NCI-H2171 (cell line): ENCODE data around the gene IGFBP7.

Experiments
- DNase-seq: peaks from one replicate; lab custom pipeline; 2025; lab: John Stamatoyannopoulos, UW

Gene IGFBP7

DNA sequence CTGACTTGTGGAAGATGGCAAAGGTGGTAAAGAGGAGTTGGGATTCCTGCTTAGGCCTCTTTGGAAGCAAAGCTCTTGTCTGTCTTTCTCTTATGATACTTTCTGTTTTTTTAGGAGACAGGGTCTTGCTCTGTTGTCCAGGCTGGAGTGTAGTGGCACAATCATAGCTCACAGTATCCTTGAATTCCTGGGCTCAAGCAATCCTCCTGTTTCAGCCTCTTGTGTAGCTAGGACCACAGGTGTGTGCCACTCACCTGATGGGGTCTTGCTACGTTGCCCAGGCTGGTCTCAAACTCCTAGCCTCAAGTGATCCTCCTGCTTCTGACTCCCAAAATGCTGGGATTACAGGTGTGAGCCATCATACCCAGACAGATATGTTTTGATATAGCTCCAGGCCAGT lies 19.3 kb upstream of the IGFBP7 start:
- DNase-seq: no peak

DNA sequence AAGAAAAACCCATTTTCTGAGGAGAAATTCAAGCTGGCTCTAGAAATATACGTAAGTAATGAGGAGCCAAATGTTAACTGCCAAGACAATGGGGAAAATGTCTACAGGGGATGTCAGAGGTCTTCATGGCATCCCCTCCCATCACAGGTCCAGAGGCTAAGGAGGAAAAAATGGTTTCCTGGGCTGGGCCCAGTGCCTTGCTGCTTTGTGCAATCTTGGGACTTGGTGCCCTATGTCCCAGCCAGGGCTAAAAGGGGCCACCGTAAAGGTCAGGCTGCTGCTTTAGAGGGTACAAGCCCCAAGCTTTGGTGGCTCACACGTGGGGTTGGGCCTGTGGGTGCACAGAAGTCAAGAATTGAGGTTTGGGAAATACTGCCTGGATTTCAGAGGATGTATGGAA lies 17.2 kb upstream of the IGFBP7 start:
- DNase-seq: no peak

DNA sequence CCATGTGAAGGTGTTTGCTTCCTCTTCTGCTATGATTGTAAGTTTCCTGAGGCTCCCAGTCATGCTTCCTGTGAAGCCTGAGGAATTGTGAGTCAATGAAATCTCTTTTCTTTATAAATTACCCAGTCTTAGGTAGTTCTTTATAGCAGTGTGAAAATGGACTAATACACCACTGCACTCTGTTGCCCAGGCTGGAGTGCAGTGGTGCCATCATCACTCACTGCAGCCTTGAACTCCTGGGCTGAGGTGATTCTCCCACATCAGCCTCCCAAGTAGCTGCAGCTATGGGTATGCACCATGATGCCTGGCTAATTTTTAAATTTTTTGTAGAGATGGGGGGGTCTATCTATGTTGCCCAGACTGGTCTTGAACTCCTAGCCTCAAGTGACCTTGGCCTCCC lies 15.8 kb upstream of the IGFBP7 start:
- DNase-seq: no peak

DNA sequence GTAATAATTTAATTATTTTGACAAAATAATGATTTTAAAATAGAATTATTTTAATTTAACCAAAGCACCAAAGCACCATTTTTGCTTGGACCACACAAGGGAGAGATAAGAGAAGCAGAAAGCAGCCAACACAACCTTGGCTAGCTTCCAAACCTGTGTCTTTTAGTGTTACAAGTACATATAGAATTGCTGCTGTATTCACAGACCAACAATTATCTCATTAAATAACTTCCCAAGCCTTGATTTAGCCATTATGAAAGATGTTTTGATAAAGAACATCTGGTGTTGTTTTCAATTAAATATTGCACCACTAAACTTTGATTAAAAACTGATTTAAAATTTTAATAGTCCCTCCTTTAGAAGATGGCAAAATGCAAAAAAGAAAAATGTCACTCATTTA lies 14.0 kb upstream of the IGFBP7 start:
- no peak for DNase-seq

DNA sequence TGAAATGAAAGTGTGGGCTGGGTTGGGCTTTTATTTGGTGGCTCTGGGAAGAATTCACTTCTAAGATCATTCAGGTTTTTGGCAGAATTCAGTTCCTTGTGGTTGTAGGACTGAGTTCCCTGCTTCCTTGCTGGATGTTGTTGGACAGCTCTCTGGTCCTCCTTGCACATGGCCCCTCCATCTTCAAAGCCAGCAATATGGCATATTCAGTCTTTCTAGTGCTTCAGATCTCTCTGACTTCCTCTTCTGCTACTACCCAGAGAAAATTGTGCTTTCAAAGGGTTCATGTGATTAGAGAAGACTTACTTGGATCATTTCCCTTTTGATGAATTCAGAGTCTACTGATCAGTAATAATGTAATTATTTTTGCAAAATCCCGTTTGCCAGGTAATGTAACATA lies 12.8 kb upstream of the IGFBP7 start:
- DNase-seq: no peak

DNA sequence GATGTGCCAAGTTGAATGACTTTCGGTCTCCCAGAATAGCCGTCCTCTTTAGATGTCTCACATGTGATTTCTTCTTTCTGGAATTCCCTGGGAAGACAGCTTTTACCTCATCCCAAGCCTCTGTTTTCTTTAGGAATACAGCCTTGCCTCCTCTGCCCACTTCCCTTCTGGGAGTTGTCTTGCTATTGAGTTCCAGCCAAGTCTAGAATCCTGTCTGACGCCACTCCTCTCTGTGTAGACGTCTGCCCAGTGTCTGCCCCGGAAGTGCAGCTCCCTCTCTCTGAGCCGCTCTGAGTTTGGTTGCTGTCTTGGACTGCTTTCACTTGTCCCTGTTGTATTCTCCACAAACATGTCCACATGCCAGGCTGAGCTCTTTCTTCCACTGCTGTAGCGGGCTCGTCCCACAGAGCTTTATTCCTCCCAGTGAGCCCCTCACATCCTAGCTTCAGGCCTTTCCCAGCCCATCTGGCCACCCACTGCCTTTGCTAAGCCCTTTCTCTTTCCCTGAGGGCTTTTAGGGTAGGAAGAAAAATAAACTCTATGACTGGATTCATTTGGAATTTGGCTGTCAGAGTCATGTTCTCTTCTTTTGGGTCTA lies 9.0 kb upstream of the IGFBP7 start:
- no peak for DNase-seq

DNA sequence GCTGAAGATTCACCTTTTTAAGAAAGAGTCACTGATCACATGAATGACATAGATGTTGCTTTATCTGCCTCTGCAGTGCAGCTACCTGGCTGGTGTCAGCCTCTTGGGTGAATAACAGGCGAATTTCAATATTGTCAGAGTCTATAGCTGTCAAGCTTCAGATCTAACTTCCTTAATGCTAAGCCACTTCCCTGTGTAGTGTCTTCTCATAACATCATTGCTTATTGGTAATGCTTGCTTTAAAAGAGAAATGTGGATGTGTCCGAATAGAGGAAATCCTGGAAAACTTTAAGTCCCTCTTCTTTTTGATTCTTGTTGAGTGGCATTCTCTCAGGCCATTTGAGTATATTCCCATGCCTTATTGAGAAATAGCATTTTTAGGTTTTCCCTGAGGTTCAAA lies 7.3 kb upstream of the IGFBP7 start:
- no peak for DNase-seq

DNA sequence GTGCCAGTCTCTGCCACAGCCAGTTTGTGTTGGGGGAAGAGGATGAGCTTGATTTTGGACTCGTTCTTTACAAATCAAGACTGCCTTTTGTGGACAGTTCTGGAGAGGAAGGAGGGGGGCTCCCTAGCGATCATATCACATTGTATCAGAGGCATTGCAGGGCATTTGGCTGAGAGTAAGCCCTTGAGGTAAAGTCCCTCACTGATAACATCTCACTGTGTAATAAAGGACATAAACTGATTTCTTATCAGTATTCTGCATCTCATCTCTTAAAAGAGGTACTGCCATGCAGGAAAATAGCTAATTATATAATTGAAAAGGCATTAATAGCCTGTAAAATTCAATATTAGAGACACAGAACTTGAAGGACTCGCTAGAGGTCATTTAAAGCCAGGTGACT lies 6.1 kb upstream of the IGFBP7 start:
- no peak for DNase-seq

DNA sequence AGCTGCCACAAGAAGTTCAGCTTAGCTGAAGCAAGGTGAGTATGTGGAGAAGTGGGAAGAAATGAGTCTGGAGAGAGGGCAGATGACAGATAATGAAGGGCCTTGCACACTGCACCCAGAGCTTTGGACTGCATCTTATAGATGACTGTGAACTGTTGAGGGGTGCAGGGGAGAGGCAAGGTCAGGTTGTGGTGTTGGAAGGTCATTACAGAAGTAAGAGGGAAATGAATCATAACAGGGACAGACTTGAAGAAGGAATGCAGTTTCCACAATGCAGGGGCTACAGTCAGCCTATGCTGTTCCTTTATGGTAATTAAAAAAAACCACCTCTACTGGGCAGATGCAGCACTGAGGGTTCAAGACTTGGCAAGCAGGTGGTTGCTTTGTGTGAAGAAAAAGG lies 4.8 kb upstream of the IGFBP7 start:
- DNase-seq: no peak

DNA sequence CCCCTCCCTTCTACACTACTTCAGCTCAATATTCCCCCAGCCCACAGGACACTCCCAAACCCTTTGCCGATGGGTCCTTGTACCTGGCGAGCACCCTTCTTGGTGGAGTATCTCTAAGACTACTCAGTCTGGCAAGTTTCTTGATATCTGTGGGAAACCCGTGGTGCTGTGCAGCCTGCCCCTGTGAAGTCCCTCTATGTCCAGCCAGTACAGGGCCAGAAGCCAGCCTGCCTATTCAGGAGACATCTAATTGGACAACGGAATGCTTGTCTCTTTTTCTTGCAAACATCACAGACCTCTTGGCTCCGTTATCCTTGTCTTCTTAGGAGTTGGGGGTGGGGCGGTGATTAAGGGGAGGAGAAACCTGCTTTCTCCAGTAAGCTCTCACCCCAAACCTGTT lies 3.7 kb upstream of the IGFBP7 start:
- DNase-seq: no peak

DNA sequence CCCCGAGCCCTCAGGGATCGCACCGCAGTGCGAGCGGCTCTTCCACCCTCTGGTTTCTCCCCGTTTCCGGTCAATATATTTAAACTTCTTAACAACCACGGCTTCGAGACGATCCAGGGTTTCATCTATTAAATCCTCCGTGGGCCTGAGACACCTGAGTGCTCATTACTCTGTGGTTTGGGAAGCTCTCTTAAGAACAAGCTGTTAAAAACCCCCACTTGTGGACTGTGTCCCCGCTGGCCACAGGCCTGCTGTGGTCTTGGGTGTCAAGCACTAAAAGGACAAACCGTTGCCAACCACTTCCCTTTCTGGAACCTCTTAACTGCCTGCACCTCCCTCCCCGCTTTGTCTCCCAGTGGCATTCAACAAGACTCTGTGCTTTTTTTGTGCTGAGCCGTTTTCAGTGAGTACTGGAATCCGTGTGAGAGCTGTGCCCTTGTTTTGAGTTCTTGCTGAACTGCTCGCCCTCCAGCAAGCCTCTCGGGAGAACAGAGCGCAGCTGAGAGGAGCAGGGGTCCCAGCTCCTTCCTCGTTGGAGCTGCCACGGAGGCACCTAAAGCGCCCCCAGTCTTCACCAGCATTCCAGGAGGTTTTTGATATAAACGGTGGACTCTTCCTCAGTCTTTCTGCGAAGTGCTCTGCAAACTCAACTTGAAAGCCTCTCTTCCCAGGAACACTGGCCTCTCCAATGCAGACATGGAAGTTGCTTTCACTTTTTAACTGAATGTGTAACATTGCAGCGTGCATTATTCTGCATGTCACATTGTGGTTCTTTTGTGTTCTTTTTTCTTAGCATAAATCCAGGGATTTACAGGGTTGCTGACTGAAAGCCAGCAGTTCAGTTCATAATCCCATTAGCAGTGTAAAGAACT lies 691 bp upstream of the IGFBP7 start:
- no peak for DNase-seq

DNA sequence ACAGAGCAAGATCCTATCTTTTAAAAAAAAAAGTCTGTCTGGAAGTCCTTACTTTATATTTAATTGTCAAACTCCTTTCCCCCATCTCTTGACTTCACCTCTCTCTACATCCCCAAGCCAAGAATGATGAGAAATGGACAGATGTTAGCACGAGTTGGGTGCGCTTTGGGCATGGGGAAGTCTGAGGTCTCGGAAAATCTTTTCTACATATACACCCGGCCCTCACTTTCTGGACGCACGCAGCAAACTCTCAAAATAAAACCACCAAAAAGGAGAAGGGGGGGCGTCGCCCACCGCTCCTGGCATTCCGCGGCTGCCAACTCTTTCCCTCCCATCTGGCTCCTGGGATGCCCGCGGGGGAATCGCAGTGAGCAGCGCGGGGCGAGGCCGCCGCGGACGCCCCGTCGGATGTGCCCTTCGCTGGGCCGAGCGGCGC lies 756 bp downstream of the IGFBP7 start:
- no peak for DNase-seq

DNA sequence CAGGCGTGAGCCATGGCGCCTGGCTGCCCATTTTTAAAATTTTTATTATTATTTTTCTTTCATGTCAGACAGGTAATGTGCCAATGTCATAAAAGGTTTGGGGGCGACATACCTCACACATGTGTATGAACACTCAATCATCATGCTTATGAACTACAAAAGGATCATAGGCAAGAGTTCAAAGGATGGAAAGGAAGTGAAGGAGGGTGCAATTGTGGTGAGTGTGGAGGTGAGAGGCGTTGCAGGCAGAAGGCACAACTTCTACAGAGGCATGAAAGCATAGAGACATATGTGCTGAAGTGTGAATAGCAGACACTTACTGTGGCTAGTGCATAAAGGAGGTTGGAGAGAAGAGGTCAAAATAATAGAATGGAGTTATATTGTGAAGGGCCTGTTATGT lies 4.0 kb downstream of the IGFBP7 start:
- no peak for DNase-seq

DNA sequence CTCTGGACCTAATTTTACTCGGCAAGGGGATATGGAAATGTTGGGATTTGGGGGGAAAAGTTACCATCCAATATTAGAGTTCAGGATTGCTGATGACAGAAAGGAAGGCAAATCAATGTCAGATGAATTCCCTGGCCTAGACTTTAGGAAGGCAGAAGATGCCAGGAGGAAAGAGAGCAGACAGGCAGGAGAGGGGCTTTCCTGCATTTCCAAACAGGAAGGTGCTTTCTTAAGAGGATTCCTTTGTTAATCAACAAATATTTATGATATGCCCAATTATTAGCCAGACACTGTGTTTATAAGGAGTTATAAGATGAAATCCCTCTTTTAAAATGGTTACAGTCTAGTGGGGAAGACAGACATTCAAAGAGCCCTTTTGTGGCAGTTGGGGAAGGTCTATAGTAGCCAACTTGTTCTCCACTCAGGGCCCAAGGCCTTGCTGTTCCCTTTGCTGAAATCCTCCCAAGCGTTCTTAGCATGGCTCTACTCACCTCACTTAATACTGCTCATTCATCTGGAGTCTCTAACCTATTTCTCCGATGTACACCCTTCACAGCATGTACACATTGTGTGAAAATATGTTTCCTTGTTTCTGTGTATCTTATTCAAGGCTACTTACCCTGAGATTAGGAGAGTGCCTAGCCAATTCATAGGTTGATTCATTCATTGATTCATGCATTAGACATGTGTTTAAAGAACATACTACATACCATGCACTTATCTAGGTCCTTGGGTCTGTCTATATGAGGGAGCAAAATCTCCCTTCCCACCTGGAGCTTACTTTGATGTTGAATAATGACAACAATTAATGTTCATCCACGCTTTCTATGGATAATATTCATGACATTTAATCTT lies 5.3 kb downstream of the IGFBP7 start:
- DNase-seq: no peak

DNA sequence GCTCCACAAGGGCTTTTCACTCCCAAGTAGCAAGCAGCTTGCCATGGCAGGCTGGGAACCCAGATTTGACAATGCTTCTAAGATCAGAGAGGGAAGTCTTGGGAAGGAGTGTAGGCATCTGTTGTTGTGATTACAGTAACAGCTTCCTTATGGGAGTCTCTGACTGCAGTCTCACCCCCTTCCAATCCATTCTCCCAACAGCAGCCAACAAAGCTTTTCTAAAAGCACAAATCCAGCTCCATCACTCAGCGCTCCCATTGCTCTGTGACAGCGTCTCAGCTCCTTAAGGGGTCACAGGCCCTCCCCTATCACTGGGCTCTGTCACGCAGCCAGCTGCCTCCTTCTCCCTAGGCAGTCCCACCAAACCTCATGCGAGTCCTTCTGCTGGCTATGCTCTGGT lies 7.1 kb downstream of the IGFBP7 start:
- DNase-seq: no peak

DNA sequence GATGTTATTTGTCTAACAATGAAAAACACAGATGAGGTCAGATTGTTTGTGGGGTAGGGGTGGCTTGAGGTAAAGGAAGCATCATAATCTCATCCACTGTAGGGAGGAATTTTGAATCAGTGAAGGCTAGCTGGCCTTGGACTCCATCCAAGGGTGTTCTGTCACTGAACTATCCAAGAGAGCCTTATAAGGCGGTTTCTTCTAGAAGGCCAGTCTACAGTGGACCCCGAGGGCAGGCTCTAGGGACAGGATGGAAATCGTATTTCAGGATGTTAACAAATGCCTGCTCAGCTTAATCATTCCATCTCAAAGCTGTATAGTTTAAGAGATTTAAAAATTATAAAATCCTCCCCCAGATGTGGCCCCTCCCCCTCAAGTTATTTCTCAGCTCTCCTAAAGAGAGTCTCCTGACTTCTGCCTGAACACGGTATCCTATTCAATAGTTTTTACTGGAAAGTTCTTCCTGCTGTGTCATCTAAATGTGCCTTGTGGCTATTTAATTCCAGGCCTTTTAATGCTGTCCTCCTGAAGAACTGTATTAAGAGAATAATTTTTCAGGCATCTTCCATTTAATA lies 8.0 kb downstream of the IGFBP7 start:
- DNase-seq: no peak

DNA sequence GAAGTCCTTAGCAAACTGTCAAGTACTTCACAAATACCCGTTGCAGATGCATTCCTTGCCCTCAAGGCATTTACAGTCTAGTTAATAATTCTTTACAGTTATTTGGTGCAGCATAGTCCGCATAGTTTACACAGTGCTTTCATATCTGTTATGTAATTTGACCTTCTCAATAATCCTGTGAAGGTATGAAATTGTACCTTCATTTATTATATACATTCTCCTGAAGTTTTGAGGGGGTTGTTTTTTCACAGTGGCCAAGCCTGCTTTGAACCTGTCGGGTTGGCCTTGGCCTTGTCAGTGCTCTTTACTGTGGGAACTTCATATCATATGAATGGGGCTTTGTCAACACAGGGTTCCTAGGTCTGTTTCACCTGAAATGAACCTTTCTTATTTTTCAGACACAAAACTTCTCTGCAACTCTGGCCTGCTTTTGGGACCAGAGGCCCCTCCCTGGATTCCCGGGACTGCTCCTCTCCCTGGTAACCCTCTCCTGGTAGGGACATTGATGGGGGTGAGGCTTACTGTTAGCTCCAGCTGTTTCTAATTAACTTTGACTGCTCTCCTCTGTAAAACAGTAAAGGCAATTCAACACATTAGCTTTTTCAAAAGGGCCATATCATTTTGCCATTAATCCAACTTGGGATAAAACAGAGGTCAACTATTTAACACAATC lies 9.1 kb downstream of the IGFBP7 start:
- no peak for DNase-seq

DNA sequence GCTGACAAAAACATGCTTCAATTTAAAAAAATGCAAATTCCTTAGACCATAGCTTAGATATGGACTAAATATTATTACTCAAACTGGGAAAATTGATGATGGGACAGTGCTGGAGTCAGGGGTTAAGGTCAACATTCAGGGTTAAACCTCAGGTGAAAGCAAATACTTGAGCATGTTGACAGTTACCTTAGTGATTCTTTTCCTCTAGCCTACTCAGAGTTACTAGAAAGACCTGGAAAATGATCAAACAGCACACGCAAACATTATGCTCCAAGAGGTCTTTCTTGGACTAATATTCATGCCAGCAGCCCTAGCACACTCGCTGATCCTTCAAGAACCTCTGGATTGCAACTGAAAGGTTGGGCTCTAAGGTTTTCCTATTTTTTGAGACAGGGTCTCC lies 10.8 kb downstream of the IGFBP7 start:
- no peak for DNase-seq

DNA sequence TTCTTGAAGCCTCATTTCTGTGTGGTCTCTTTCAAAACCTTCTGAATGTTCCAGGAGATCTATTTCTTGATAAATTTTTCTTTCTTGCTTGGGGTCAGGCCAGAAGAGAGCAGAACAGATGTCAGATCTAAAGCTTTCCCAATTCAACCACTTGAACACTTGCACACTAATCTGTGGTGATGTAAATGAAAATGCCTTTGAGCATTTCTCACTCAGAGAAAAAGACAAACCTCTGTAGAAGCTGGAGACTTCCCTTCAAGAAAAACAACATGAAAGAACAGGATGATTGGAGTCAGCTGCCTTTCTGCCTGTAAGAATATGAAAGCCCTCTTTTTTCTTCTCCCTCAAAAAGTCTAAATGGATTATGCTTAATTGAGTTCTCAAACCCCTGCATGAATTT lies 11.2 kb downstream of the IGFBP7 start:
- no peak for DNase-seq

DNA sequence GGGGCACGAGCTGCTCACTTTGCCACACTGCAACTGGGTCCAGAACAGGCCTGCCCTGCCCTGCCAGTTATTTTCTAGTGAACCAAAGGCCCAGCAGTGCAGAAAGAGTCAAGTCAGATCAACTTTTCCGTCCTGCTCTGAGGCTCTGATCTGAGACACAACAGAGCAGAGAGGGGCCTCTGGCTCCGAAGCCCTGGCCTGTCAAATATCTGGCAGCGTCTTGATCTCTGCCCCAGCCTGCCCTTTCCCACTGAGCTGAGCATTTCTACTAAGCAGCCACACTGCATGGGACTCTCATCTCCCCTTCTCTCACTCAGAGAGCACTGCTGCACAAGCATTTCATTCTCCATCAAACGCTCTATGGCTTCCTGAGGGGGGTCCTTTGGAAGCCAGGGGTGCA lies 11.8 kb downstream of the IGFBP7 start:
- no peak for DNase-seq

DNA sequence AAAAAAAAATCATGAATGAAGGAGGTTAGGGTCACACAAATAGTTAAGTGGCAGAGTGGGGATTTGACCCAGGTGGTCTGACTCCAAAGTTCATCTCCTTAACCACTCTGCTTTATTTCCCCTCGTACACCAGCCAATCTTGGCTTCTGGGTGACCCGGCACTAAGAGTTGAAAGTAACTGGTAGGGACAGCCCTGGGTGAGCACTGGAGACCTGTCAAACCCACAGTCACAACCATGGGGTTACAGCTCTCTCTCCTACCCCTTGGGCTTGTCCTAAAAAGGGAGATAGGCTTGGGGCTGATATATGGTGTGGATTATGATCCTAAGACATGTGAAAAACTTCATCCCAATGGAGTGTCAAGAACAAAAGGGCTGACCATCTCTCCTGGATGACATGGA lies 12.5 kb downstream of the IGFBP7 start:
- no peak for DNase-seq

DNA sequence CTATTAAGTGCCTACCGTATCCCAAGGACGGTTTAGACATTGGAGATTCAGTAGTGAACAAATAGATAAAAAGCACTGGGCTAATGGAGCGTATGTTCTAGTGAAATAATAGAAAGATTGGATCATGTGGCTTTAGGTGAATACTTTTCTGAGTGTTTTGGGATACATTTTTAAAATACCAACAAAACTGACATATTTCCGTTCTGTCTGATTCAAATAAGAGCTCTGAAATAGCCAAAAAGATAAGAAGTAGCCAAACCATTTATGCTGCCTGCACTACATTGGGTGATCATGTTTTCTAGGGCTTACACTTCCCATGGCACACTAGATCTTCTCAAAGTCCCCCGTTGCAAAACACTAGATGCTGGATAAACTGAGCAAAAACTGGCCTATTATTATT lies 14.2 kb downstream of the IGFBP7 start:
- DNase-seq: no peak
